Measurements from ENCODE around the gene BRINP2. TPM values are rescaled to one million over a fixed set of nuclear protein-coding genes. Genes with fewer than 3 reads are reported as not detected.
A peak's percentile ranks its signal among the peaks of the same experiment; 100 is the strongest.

Gene BRINP2
- total RNA-seq, 1 donor from 2014 or later, result 0.11 TPM

DNA sequence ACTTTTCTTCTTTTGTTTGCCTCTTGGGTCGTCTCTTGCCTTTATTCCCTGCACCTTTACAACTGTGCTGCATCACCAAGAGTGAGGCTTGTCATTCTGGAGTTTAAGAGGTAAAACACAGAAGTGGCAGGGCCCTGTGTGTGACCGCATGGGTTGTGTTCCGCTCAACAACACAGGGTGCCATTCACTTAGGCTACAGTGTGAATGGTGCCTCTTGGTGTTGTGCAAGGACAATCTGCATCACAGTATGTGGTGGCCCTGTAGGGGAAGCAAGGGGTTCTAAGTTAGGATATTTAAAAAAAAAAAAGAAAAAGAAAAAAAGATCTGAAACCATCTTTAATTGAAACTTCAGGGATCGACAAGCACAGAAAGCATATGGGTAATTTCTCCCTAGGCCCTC lies 38.2 kb downstream of the BRINP2 start:
- H3K36me3 ChIP-seq, result no peaks in the 10 kb centered on the region
- no peaks in the 10 kb centered on the region for H3K4me1 ChIP-seq
- no peak overlapping the region for H3K27ac ChIP-seq
- H3K27me3 ChIP-seq, result no peaks in the 10 kb centered on the region
- TF ChIP-seq CTCF (IDR thresholded peaks at IDR 0.05), result no peak
- H3K9me3 ChIP-seq, result no peaks in the 10 kb centered on the region
- DNase-seq (ENCODE audit: low spot score in 2 of 2), result no peak
- H3K4me3 ChIP-seq, result no peak overlapping the region
- intact Hi-C loops (cut with DNase I), result no loop called here

- Histone ChIP-seq H3K27ac (no peak overlapping the region), H3K4me1 (no peaks in the 10 kb centered on the region), H3K9me3 (no peaks in the 10 kb centered on the region), H3K27me3 (no peaks in the 10 kb centered on the region), H3K4me3 (no peak overlapping the region), H3K36me3 (no peaks in the 10 kb centered on the region)
- TF ChIP-seq CTCF (IDR thresholded peaks at IDR 0.05), result no peak
- intact Hi-C loops (cut with DNase I), result no loop called here
- DNase-seq (ENCODE audit: low spot score in 2 of 2), result peak in 1 of 2 donors; percentile 81
Observed at GRCh38 chr1:177209357-177209756, 38.6 kb downstream of the BRINP2 start.

- H3K4me1 ChIP-seq, result no peaks in the 10 kb centered on the region
- no peaks in the 10 kb centered on the region for H3K9me3 ChIP-seq
- intact Hi-C loops (cut with DNase I), result no loop called here
- no peaks in the 10 kb centered on the region for H3K27me3 ChIP-seq
- H3K4me3 ChIP-seq, result no peak overlapping the region
- no peaks in the 10 kb centered on the region for H3K36me3 ChIP-seq
- no peak for TF ChIP-seq CTCF (IDR thresholded peaks at IDR 0.05)
- H3K27ac ChIP-seq, result no peak overlapping the region
- no peak for DNase-seq (ENCODE audit: low spot score in 2 of 2)
Observed at GRCh38 chr1:177210071-177210470, 39.3 kb downstream of the BRINP2 start.

GRCh38 chr1:177211231-177211630 lies 40.5 kb downstream of the BRINP2 start:
- no peak overlapping the region for H3K27ac ChIP-seq

GRCh38 chr1:177216587-177217202 lies 45.9 kb downstream of the BRINP2 start:
- Histone ChIP-seq H3K4me1 (no peaks in the 10 kb centered on the region), H3K9me3 (peaks cover 4 to 26% of the 10 kb centered on the region in 2 donors), H3K36me3 (no peaks in the 10 kb centered on the region), H3K27me3 (no peaks in the 10 kb centered on the region), H3K27ac (no peak overlapping the region), H3K4me3 (no peak overlapping the region)
- no peak for DNase-seq (ENCODE audit: low spot score in 2 of 2)
- intact Hi-C loops (cut with DNase I), result no loop called here
- TF ChIP-seq CTCF (IDR thresholded peaks at IDR 0.05), result no peak

More at GRCh38 chr1:177211231-177211630, 40.5 kb downstream of the BRINP2 start:
- peaks cover 0 to 5% of the 10 kb centered on the region in 2 donors for H3K9me3 ChIP-seq
- intact Hi-C loops (cut with DNase I), result no loop called here
- H3K36me3 ChIP-seq, result no peaks in the 10 kb centered on the region
- no peak for DNase-seq (ENCODE audit: low spot score in 2 of 2)
- H3K27me3 ChIP-seq, result no peaks in the 10 kb centered on the region
- no peak overlapping the region for H3K4me3 ChIP-seq
- H3K4me1 ChIP-seq, result no peaks in the 10 kb centered on the region
- no peak for TF ChIP-seq CTCF (IDR thresholded peaks at IDR 0.05)
